GM18517 (cell line): ENCODE measurements around the gene PRDM15.

Source experiments
- ATAC-seq: cut with Tn5 transposase; IDR thresholded peaks from one replicate; pipeline ENCODE4 v1.9.1; 2021; ENCODE audit warnings: mild to moderate bottlenecking, moderate library complexity; ENCODE audit not compliant: unreplicated experiment

Gene PRDM15

GRCh38 chr21:41767606-41768436 lies 111.3 kb downstream of the PRDM15 start:
- ATAC-seq = no peak

- ATAC-seq = no peak
Measured at GRCh38 chr21:41766883-41767605, 112.1 kb downstream of the PRDM15 start, which contains the start of gene RIPK4. TSS of gene RIPK4 (minus strand) at chr21:41767052. CDS start at chr21:41767041, 11 bp downstream.

DNA sequence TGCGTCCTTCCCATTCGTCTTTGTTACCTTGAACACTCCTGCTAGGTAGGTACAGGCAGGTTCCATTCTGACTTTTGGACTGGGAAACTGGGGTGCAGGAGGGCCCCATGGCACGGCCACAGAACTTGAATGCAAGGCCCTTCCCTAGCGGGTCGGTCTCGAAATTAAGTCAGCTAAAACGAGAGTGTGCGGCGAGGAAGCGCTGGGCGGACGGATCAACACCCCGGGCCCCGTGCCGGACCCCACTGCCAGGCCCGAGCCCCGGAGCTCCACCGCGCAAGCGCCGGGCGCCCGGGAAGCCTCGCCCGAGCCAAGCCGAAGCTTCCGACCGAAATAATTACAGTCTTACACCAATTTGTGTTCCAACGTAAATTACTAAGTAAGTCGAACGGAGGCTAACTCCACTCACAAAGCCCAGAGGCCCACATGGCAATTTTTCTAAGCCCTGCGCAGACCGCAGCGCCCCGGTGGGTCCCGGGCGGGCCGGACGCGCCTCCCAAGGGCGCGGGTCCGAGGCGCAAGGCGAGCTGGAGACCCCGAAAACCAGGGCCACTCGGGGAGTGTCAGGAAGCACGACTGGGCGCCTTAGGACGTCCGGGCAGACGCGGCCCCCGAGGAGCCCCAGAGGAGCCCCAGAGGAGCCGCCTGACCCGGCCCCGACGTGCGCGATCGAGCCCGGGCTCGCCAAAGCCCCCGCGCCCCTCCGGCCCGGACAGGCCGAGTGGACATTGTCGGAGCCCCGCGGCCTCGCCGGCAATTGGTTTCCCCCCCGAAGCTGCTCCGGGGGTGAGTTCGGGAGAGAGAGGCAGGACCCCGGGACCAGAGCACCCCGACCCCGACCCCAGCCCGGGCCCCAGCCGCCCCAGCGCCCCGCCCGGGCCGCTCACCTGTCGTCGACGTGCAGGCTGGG lies 112.9 kb downstream of the PRDM15 start:
- ATAC-seq = no peak

DNA sequence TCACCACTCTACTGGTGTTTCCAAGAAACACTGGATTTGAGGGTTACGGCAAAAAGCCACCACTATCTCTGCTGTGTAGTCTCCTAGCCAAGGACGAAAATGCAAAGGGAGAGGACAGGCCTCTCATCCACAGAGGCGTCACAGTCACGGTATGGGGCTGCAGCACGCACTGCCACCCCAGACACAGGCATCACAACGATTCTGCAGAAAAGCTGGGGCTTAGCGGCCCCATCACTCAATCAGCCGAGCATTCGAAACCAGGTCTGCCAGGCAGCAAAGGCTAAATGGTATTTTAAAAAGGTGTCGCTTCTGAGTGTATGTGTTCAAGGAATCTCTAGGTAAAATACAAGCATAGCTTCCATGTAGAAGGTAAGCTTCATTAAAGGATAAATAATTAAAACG lies 113.7 kb downstream of the PRDM15 start:
- ATAC-seq = no peak

DNA sequence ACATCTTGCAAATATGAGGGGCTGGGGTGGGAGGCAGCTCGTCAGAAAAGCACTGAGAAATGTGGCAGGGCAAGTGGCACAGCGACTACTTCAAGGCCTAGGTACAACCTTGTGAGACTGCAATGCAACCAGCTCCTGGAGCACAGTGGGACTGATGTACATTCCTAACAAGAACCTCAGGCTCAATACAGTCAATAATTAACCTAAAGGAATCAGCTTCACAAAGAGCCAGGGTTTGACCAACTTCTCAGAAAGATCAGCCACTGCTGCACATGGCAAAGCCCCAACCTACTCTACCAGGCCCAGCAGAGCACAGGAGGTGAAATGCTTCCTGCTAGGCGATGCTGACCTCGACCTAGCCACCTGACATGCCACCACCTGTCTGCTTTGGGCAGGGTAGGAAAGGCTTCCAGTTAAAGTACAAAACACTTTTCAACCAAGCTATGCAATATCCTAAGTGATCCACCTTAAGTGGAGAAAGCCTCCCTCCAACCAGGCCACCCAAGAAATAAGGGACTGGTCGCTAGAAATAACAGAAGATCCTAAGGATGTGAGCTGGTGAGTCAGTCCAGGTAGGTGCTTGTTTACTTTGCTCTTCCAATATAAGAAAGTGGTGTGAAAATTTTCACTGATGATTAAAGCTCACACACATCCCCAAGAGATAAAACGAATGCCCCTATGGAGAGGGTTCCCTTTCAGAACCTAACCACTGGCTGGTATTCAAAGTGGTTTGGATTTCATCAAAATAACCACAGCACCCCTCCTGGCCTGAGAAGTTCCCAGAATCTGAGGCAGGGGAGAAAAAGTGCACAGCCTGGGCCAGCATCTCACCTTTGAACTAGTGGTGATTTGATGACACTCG lies 114.4 kb downstream of the PRDM15 start:
- ATAC-seq = no peak

DNA sequence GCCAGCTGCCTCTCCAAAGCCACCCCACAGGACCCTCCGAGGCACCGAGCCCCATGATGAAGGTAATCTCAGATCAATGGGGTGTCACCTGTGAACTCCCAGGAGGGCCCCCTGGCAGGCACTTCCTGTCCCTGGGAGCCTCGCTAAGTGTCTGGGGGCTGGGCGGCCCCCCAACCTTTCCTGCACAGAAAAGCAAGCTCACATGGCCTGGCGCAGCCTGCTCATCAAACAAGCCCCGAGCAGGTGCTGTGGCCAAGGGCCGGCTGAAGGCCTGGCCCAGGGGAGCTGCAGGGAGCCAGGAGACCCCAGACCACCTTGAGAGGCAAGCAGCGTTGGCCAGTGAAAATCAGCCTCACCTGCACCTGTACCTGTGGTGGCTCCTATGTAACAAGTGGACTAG lies 115.1 kb downstream of the PRDM15 start:
- ATAC-seq = no peak

DNA sequence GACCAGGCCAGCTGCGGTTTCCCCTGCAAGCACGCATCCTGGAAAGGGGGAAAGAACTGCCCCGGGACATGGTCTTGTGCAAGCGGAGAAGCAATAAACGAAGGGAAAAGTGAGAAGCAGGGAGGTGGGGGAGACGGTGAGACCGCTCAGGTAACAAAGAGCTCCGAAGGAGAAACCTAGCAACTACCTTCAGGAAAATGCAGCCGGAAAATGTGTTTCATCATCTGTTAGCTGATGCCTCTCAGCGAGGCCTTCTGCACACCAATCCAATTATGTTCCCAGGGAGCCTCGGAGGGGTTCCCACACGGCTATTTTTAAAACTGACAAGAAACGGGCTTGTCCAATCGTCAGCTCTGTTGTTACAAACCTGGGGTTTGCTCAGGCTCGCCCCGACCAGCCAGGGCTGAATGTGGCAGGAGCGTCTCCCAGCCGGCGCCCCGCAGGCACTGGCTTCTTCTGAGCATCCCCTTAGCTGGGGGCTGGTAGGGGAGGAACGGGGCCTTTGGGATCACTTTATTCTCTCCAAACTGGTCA lies 115.7 kb downstream of the PRDM15 start:
- no peak for ATAC-seq

DNA sequence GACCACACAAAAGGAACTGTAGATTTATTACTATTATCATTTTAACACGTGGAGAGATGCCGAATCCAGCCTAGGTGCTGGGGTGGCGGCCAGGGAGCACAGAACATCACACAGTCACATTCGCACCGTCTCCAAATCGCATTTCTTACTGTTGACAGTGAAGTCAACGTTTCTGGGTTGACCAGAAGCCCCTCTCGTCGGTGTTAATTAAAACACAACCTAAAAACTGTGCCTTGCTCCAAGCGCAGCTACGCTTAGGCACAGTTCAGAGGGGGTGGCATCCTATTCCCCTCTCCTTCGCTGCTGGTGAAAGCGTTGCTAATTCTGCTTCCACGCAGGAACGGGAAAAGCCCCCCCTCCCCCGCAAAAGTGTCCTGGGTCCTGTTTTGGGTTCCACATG lies 116.4 kb downstream of the PRDM15 start:
- no peak for ATAC-seq

DNA sequence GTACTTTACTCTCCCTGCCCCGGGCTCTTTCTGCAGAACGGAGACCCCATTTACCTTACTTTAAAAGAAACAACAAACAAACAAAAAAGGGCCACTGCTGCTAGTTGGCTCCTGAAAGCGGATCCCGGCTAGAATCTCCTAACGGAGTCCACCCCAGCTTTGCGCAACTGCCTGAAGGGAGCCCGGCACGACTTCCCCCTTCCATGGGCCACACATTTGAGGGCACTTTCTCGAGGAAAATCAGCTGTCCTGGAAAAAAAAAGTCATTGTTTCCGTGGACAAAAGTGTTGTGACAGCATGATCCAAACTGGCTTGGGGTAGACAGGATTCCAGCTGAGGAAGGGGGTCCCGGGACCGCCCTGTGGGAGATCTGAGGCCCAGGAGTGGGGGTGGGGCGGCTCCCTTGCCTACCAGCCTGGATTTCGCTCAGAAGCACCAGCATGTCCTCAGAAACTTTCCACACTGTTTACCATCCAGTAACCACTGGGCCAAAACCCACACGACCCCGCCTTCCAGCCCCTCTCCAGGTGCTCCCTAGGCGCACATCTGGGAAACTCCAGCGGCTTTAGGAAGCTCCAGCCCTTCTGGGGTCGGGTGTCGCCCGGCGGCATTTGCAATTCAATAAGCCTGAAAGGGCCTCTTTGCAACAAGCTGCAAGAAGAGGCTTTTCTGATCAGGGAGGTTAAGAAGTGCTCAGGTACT lies 117.1 kb downstream of the PRDM15 start:
- ATAC-seq = no peak

GRCh38 chr21:41761211-41761933 lies 117.8 kb downstream of the PRDM15 start:
- no peak for ATAC-seq

DNA sequence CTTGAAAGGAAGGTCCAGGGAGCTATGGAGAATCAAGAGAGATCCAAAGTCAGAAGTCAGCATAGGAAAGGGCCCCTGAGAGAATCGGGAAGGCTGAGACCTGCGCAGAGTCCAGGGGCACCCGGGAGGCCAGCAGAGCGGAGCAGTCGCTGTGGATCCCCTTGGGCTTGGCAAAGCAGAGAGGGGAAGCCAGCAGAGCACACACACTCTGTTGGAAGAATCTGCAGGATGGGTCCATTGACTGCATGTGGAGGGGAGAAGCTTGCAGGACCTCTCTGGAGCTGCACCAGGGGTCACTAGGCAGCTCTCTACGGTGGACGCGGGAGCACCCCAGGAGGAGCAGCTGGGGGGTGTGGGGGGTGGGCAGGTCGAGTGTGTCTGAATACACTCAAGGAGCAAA lies 118.7 kb downstream of the PRDM15 start:
- ATAC-seq = no peak

DNA sequence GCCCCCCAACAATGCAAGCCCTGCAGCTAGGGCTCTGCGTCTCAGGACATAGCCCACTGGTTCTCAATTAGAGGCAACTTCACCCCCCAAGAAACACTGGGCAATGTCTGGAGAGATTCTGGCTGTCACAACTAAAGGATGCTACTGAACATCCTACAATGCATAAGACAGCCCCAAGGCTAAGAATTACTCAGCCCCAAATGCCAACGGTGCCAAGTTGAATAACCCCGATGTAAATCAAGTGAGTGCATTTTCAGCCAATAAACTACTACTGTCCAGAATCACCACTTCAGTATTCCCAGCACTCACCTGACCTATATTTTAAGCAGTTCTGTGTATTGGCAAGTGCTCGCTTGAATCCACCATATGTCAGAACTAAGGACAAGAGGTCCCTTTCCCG lies 119.2 kb downstream of the PRDM15 start:
- no peak for ATAC-seq

- no peak for ATAC-seq
Measured at GRCh38 chr21:41759214-41759840, 119.8 kb downstream of the PRDM15 start.

- ATAC-seq = no peak
Measured at GRCh38 chr21:41758550-41758949, 120.6 kb downstream of the PRDM15 start.

GRCh38 chr21:41755934-41756773 lies 123.0 kb downstream of the PRDM15 start:
- ATAC-seq = no peak

- no peak for ATAC-seq
Measured at GRCh38 chr21:41755258-41755933, 123.7 kb downstream of the PRDM15 start.

- ATAC-seq = no peak
Measured at GRCh38 chr21:41754479-41754891, 124.7 kb downstream of the PRDM15 start.
